ENCODE data around the gene ECI1.

The ECI1 gene

GRCh38 chr16:2236337-2237101, 14.9 kb downstream of the ECI1 start, which contains the start of gene DNASE1L2:
Gene DNASE1L2 (plus strand): TSS chr16:2236444. CDS start chr16:2236817, 373 bp downstream.
- no peak for DNase-seq (ENCODE audit: extremely low spot score)
- ChIA-PET CTCF (no interaction called here), POLR2A (interaction anchor here (1.2 kb wide), 1 partner anchor 81 kb away, joined by 3 read pairs; the partner anchor contains the start of gene TRAF7)

GRCh38 chr16:2235695-2236336, 15.6 kb downstream of the ECI1 start:
- ChIA-PET CTCF (no interaction called here), POLR2A (no interaction called here)
- no peak for TF ChIP-seq CTCF (IDR thresholded peaks at IDR 0.05; ENCODE audit: control extremely low read depth, extremely low read depth, low read depth, missing control alignments)
- no peak for DNase-seq (ENCODE audit: extremely low spot score)

More at GRCh38 chr16:2236337-2237101, 14.9 kb downstream of the ECI1 start, which contains the start of gene DNASE1L2:
- TF ChIP-seq CTCF (IDR thresholded peaks at IDR 0.05; ENCODE audit: control extremely low read depth, extremely low read depth, low read depth, missing control alignments), result no peak

GRCh38 chr16:2235234-2235651, 16.1 kb downstream of the ECI1 start:
- no peak for TF ChIP-seq CTCF (IDR thresholded peaks at IDR 0.05; ENCODE audit: control extremely low read depth, extremely low read depth, low read depth, missing control alignments)
- POLR2A ChIA-PET, result no interaction called here
- DNase-seq (ENCODE audit: extremely low spot score), result no peak
- CTCF ChIA-PET, result no interaction called here

GRCh38 chr16:2234813-2235170, 16.6 kb downstream of the ECI1 start:
- TF ChIP-seq CTCF (IDR thresholded peaks at IDR 0.05; ENCODE audit: control extremely low read depth, extremely low read depth, low read depth, missing control alignments), result no peak
- DNase-seq (ENCODE audit: extremely low spot score), result no peak
- POLR2A ChIA-PET, result no interaction called here
- CTCF ChIA-PET, result interaction anchor here (2.0 kb wide), 1 partner anchor 17 kb away, joined by 7 read pairs; the partner anchor contains the start of gene ECI1

GRCh38 chr16:2233872-2234812, 17.2 kb downstream of the ECI1 start:
- TF ChIP-seq CTCF (IDR thresholded peaks at IDR 0.05; ENCODE audit: control extremely low read depth, extremely low read depth, low read depth, missing control alignments), result no peak
- ChIA-PET POLR2A (interaction anchor here (0.6 kb wide), 1 partner anchor 31 kb away, joined by 4 read pairs; no protein-coding TSS in a partner anchor), CTCF (interaction anchor here (2.0 kb wide), 1 partner anchor 17 kb away, joined by 7 read pairs; the partner anchor contains the start of gene ECI1)
- DNase-seq (ENCODE audit: extremely low spot score), result no peak
